Measurements from ENCODE around the gene ALX1.

- TF ChIP-seq, protein P1, sequence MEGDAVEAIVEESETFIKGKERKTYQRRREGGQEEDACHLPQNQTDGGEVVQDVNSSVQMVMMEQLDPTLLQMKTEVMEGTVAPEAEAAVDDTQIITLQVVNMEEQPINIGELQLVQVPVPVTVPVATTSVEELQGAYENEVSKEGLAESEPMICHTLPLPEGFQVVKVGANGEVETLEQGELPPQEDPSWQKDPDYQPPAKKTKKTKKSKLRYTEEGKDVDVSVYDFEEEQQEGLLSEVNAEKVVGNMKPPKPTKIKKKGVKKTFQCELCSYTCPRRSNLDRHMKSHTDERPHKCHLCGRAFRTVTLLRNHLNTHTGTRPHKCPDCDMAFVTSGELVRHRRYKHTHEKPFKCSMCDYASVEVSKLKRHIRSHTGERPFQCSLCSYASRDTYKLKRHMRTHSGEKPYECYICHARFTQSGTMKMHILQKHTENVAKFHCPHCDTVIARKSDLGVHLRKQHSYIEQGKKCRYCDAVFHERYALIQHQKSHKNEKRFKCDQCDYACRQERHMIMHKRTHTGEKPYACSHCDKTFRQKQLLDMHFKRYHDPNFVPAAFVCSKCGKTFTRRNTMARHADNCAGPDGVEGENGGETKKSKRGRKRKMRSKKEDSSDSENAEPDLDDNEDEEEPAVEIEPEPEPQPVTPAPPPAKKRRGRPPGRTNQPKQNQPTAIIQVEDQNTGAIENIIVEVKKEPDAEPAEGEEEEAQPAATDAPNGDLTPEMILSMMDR (conservative IDR thresholded peaks at IDR 0.05; ENCODE audit: low read depth, low read length), result no peak
- TF ChIP-seq EZH2 (IDR thresholded peaks at IDR 0.05; ENCODE audit: low read length, unreplicated experiment), result no peak
- TF ChIP-seq EZH2phosphoT487 (IDR thresholded peaks at IDR 0.05; ENCODE audit: borderline replicate concordance, low read length), result no peak
These were observed 28.4 kb downstream of the ALX1 start for GRCh38 chr12:85308374-85308773.
